IMR-90 (cell line): Measurements from ENCODE around the gene ATP2A3. TPM values are rescaled to one million over a fixed set of nuclear protein-coding genes. Genes with fewer than 3 reads are reported as not detected.

Source experiments
- ATAC-seq: fragments of 200-7000 bp; cut with Tn5 transposase; 2 replicates; pipeline ENCODE4 v1.9.1; 2020; ENCODE audit warnings: low read depth, mild to moderate bottlenecking, moderate library complexity
- BruUV-seq: library from RNA; stranded (reverse); fragments of 400-500 nt; replicated peaks from 2 replicates; lab custom pipeline; 2021; lab: Mats Ljungman, UMichigan
- CTCF ChIA-PET: fragments of 300-600 bp; formaldehyde crosslinking; extraction: SDS; loops from one replicate; lab custom pipeline; 2021; ENCODE audit warnings: antibody characterized with exemption; lab: Yijun Ruan, JAX
- POLR2A ChIA-PET: fragments of 300-600 bp; sonication (Branson Sonifier 250); formaldehyde crosslinking; loops from one replicate; lab custom pipeline; 2022; ENCODE audit warnings: antibody characterized with exemption; ENCODE audit not compliant: unreplicated experiment; lab: Charles Lee
- DNase-seq: peaks from one replicate; pipeline ENCODE4 v3.0.0; 2013
- H2AFZ ChIP-seq: replicated peaks from 2 replicates; pipeline ENCODE3; 2013; ENCODE audit warnings: low read length, mild to moderate bottlenecking; ENCODE audit not compliant: poor library complexity
- H2AK5ac ChIP-seq: 2 replicates; pipeline ENCODE4 v1.6.1; 2013; ENCODE audit warnings: low read depth, low read length, inconsistent platforms
- H2AK9ac ChIP-seq: replicated peaks from 2 replicates; pipeline ENCODE3; 2013; ENCODE audit warnings: mild to moderate bottlenecking, low read depth, low read length, moderate library complexity; ENCODE audit not compliant: poor library complexity
- H2BK120ac ChIP-seq: 2 replicates; pipeline ENCODE4 v1.6.1; 2013; ENCODE audit warnings: low read depth, low read length, inconsistent platforms
- H2BK15ac ChIP-seq: 3 replicates; pipeline ENCODE4 v1.6.1; 2013; ENCODE audit warnings: low read depth, low read length, inconsistent platforms
- H2BK20ac ChIP-seq: 2 replicates; pipeline ENCODE4 v1.6.1; 2013; ENCODE audit warnings: low read depth, mild to moderate bottlenecking, inconsistent platforms, low read length, moderate library complexity
- H2BK5ac ChIP-seq: 2 replicates; pipeline ENCODE4 v1.6.1; 2013; ENCODE audit warnings: mild to moderate bottlenecking, low read depth, low read length, inconsistent platforms; ENCODE audit not compliant: poor library complexity, severe bottlenecking
- H3K14ac ChIP-seq: replicated peaks from 2 replicates; pipeline ENCODE4 v1.6.1; 2013; ENCODE audit warnings: low read depth, low read length, inconsistent platforms
- H3K18ac ChIP-seq: 2 replicates; pipeline ENCODE4 v1.6.1; 2013; ENCODE audit warnings: low read depth, low read length, control low read depth
- H3K23ac ChIP-seq: 2 replicates; pipeline ENCODE4 v1.6.1; 2013; ENCODE audit warnings: low read depth, low read length, inconsistent platforms
- H3K27ac ChIP-seq: 2 replicates; pipeline ENCODE4 v1.5.1; 2013; ENCODE audit warnings: mild to moderate bottlenecking, control low read depth, low read length; ENCODE audit not compliant: insufficient read depth
- H3K27me3 ChIP-seq: 2 replicates; pipeline ENCODE4 v1.6.1; 2013; ENCODE audit warnings: low read length; ENCODE audit not compliant: control insufficient read depth, insufficient read depth
- H3K36me3 ChIP-seq: 2 replicates; pipeline ENCODE4 v1.6.1; 2013; ENCODE audit warnings: low read length, mixed read lengths; ENCODE audit not compliant: control insufficient read depth, insufficient read depth
- H3K4ac ChIP-seq: 2 replicates; pipeline ENCODE4 v1.6.1; 2013; ENCODE audit warnings: low read depth, low read length, inconsistent platforms
- H3K4me1 ChIP-seq: 2 replicates; pipeline ENCODE4 v1.6.1; 2013; ENCODE audit warnings: low read length, mixed read lengths; ENCODE audit not compliant: control insufficient read depth, insufficient read depth
- H3K4me2 ChIP-seq: 2 replicates; pipeline ENCODE4 v1.6.1; 2013; ENCODE audit warnings: low read depth, mild to moderate bottlenecking, control low read depth, low read length, moderate library complexity
- H3K4me3 ChIP-seq: 2 replicates; pipeline ENCODE4 v1.5.1; 2013; ENCODE audit warnings: low read depth, mild to moderate bottlenecking, control low read depth, low read length, moderate library complexity; ENCODE audit not compliant: insufficient read depth
- H3K56ac ChIP-seq: 2 replicates; pipeline ENCODE4 v1.6.1; 2013; ENCODE audit warnings: low read length, inconsistent platforms; ENCODE audit not compliant: insufficient read depth; ENCODE audit errors: extremely low read depth
- H3K79me1 ChIP-seq, 2 experiments: 2 replicates each; pipeline ENCODE4 v1.6.1; 2013; ENCODE audit warnings: low read length in 2 of 2, inconsistent platforms in 1 of 2, low read depth in 1 of 2
- H3K9ac ChIP-seq: 2 replicates; pipeline ENCODE4 v1.6.1; 2013; ENCODE audit warnings: low read depth, low read length, control low read depth
- H3K9me1 ChIP-seq: 2 replicates; pipeline ENCODE4 v1.6.1; 2013; ENCODE audit warnings: low read length, inconsistent platforms; ENCODE audit not compliant: insufficient read depth
- H3K9me3 ChIP-seq: 2 replicates; pipeline ENCODE4 v1.6.1; 2013; ENCODE audit warnings: low read length; ENCODE audit not compliant: control insufficient read depth, insufficient read depth
- H4K20me1 ChIP-seq: 2 replicates; pipeline ENCODE4 v1.6.1; 2013; ENCODE audit warnings: low read length, inconsistent platforms; ENCODE audit not compliant: insufficient read depth
- H4K5ac ChIP-seq: 2 replicates; pipeline ENCODE4 v1.6.1; 2013; ENCODE audit warnings: mild to moderate bottlenecking, low read depth, low read length, control low read depth
- H4K8ac ChIP-seq, 2 experiments: 2 replicates each; pipeline ENCODE4 v1.6.1; 2013; ENCODE audit warnings: low read depth in 2 of 2, low read length in 2 of 2, control low read depth in 1 of 2, inconsistent platforms in 1 of 2
- H4K91ac ChIP-seq: 2 replicates; pipeline ENCODE4 v1.6.1; 2013; ENCODE audit warnings: low read depth, low read length, inconsistent platforms; ENCODE audit not compliant: insufficient read depth
- BHLHE40 ChIP-seq: fragments of 150-350 bp; IDR thresholded peaks from 2 replicates; pipeline ENCODE4 v1.6.1; 2016; ENCODE audit warnings: mild to moderate bottlenecking, low read depth, low read length
- CEBPB ChIP-seq: IDR thresholded peaks from 2 replicates; pipeline ENCODE4 v1.6.1; 2012; ENCODE audit warnings: low read depth, low read length, improper control_type of control experiment
- CHD1 ChIP-seq: IDR thresholded peaks from 2 replicates; pipeline ENCODE4 v1.6.1; 2012; ENCODE audit warnings: low read depth, low read length, improper control_type of control experiment
- CTCF ChIP-seq: conservative IDR thresholded peaks from 2 replicates; pipeline ENCODE4 v1.5.1; 2012; ENCODE audit warnings: mild to moderate bottlenecking, low read depth, low read length, improper control_type of control experiment
- ELK1 ChIP-seq: fragments of 150-350 bp; IDR thresholded peaks from 2 replicates; pipeline ENCODE4 v1.6.1; 2016; ENCODE audit warnings: low read depth, mild to moderate bottlenecking, low read length, moderate library complexity, borderline replicate concordance
- FOS ChIP-seq: fragments of 150-350 bp; IDR thresholded peaks from 2 replicates; pipeline ENCODE4 v1.6.1; 2016; ENCODE audit warnings: low read depth, low read length
- MAFK ChIP-seq: IDR thresholded peaks from 2 replicates; pipeline ENCODE4 v1.6.1; 2012; ENCODE audit warnings: low read depth, low read length, improper control_type of control experiment
- MAZ ChIP-seq: IDR thresholded peaks from 2 replicates; pipeline ENCODE4 v1.6.1; 2012; ENCODE audit warnings: low read depth, mild to moderate bottlenecking, low read length, improper control_type of control experiment, moderate library complexity, borderline replicate concordance
- MXI1 ChIP-seq: IDR thresholded peaks from 2 replicates; pipeline ENCODE4 v1.6.1; 2012; ENCODE audit warnings: low read depth, mild to moderate bottlenecking, low read length, moderate library complexity, borderline replicate concordance
- NFE2L2 ChIP-seq: fragments of 150-350 bp; IDR thresholded peaks from 2 replicates; pipeline ENCODE4 v1.6.1; 2016; ENCODE audit warnings: low read depth, mild to moderate bottlenecking, low read length
- POLR2A ChIP-seq: IDR thresholded peaks from 2 replicates; pipeline ENCODE4 v1.6.1; 2012; ENCODE audit warnings: mild to moderate bottlenecking, low read depth, low read length
- RCOR1 ChIP-seq: IDR thresholded peaks from 2 replicates; pipeline ENCODE4 v1.6.1; 2012; ENCODE audit warnings: mild to moderate bottlenecking, low read length, improper control_type of control experiment; ENCODE audit not compliant: insufficient replicate concordance
- RFX5 ChIP-seq: IDR thresholded peaks from 2 replicates; pipeline ENCODE4 v1.8.0; 2012; ENCODE audit warnings: low read depth, mild to moderate bottlenecking, low read length, moderate library complexity
- SMC3 ChIP-seq: fragments of 150-350 bp; IDR thresholded peaks from 2 replicates; pipeline ENCODE4 v1.6.1; 2016; ENCODE audit warnings: low read depth, mild to moderate bottlenecking, antibody characterized with exemption, low read length, moderate library complexity
- USF2 ChIP-seq: fragments of 150-350 bp; IDR thresholded peaks from 2 replicates; pipeline ENCODE4 v1.6.1; 2017; ENCODE audit warnings: mild to moderate bottlenecking, antibody characterized with exemption, low read length, low read depth
- WGBS, 2 experiments: methylation state at CpG; one replicate each; pipeline versions ENCODE4 v1.1.5 to v1.1.7; 2013; ENCODE audit warnings: missing lambda C conversion rate in 2 of 2; ENCODE audit not compliant: insufficient read length in 1 of 2; ENCODE audit errors: extremely low coverage in 2 of 2; 5-methylcytosine and 5-hydroxymethylcytosine counted together
- dilution Hi-C: fragments of 300-500 bp; cut with HindIII; formaldehyde crosslinking; loops from one replicate; pipeline ENCODE4 v1.14.3; 2018; ENCODE audit warnings: low sequenced_read_pairs; ENCODE audit not compliant: unreplicated experiment
- in situ Hi-C: fragments of 300-500 bp; cut with MboI; formaldehyde crosslinking; loops from 3 replicates; pipeline ENCODE4 v1.14.3; 2019; ENCODE audit warnings: low sequenced_read_pairs, inconsistent platforms, mixed read lengths
- intact Hi-C: fragments of 100-400 bp; cut with micrococcal nuclease; formaldehyde crosslinking; loops from 2 replicates; pipeline ENCODE4 v1.10.0; 2022
- polyA plus RNA-seq, 3 experiments: library from polyadenylated mRNA; depleted of rRNA; stranded (reverse); fragments of >200 nt; gene quantifications; 2 replicates each; pipeline ENCODE4 v1.2.3, GENCODE V29; 2012; ENCODE audit warnings: low replicate concordance in 1 of 3
- total RNA-seq: library from RNA; depleted of rRNA; stranded (reverse); fragments of >200 nt; gene quantifications from 2 replicates; pipeline ENCODE4 v1.2.3, GENCODE V29; 2012

The ATP2A3 gene
- total and polyA plus RNA-seq, 2 of the 4 experiments (the other 2 are of a cell fraction) = 0.18 to 0.63 TPM

GRCh38 chr17:3927628-3928340 is 36.5 kb downstream of the ATP2A3 start:
- CTCF ChIA-PET = interaction anchor here (1.2 kb wide), 1 partner anchor 14 kb away, joined by 5 read pairs; no protein-coding TSS in a partner anchor
- WGBS, 2 experiments = 56% methylated on average over 7 of the region's 15 CpGs; no CpG with 5 or more reads in 1 of the 2 experiments
- H3K4me3 ChIP-seq = no peak overlapping the region
- H2BK20ac ChIP-seq = no peak overlapping the region
- no peak for ATAC-seq
- no peak overlapping the region for H3K23ac ChIP-seq
- no peak for DNase-seq
- no peak overlapping the region for H3K18ac ChIP-seq
- no peak overlapping the region for H2AK5ac ChIP-seq
- dilution Hi-C loops = no loop called here
- no peaks in the 10 kb centered on the region for H3K36me3 ChIP-seq
- intact Hi-C loops = no loop called here
- no peak overlapping the region for H2BK15ac ChIP-seq
- H3K79me1 ChIP-seq = no peaks in the 10 kb centered on the region
- no peak overlapping the region for H2AK9ac ChIP-seq
- H3K9me3 ChIP-seq = no peaks in the 10 kb centered on the region
- no peak overlapping the region for H3K56ac ChIP-seq
- no peak overlapping the region for H2BK120ac ChIP-seq
- H4K20me1 ChIP-seq = no peaks in the 10 kb centered on the region
- in situ Hi-C loops = no loop called here
- no peak overlapping the region for H2BK5ac ChIP-seq
- H3K4me1 ChIP-seq = peaks cover 3% of the 10 kb centered on the region; the same call in 1 of the 2 replicates
- H4K5ac ChIP-seq = no peak overlapping the region
- H3K9me1 ChIP-seq = no peaks in the 10 kb centered on the region
- no peak overlapping the region for H4K91ac ChIP-seq
- H4K8ac ChIP-seq = no peak overlapping the region
- H3K14ac ChIP-seq = no peak overlapping the region
- BruUV-seq = no TSS peak
- no peak overlapping the region for H3K4ac ChIP-seq
- H3K9ac ChIP-seq = no peak overlapping the region
- no peak overlapping the region for H3K27ac ChIP-seq
- peak overlapping the region; percentile 33 for H2AFZ ChIP-seq
- peaks cover 5% of the 10 kb centered on the region; the same call in 1 of the 2 replicates for H3K27me3 ChIP-seq
- POLR2A ChIA-PET = interaction anchor here (0.5 kb wide), 1 partner anchor 22 kb away, joined by 10 read pairs; no protein-coding TSS in a partner anchor
- H3K4me2 ChIP-seq = no peak overlapping the region
- TF ChIP-seq USF2 (no peak), BHLHE40 (no peak), RFX5 (no peak), FOS (no peak), CTCF (no peak), CHD1 (no peak), CEBPB (no peak), NFE2L2 (no peak), MXI1 (no peak), MAZ (no peak), MAFK (no peak), ELK1 (no peak), POLR2A (no peak), RCOR1 (no peak), SMC3 (no peak)
